Measurements from ENCODE around the gene KRT86. TPM values are rescaled to one million over a fixed set of nuclear protein-coding genes. Genes with fewer than 3 reads are reported as not detected.
"Not testable (repeated sequence)": the region's sequence is repeated elsewhere in the genome, so short reads cannot be mapped to it uniquely, and the experiment has no call there.

The KRT86 gene
- total RNA-seq, 3 donors from 2014 or later (not counting 1 experiment from before 2014, with no cell fraction given) = 2.0 to 3.6 (median 2.7) TPM

DNA sequence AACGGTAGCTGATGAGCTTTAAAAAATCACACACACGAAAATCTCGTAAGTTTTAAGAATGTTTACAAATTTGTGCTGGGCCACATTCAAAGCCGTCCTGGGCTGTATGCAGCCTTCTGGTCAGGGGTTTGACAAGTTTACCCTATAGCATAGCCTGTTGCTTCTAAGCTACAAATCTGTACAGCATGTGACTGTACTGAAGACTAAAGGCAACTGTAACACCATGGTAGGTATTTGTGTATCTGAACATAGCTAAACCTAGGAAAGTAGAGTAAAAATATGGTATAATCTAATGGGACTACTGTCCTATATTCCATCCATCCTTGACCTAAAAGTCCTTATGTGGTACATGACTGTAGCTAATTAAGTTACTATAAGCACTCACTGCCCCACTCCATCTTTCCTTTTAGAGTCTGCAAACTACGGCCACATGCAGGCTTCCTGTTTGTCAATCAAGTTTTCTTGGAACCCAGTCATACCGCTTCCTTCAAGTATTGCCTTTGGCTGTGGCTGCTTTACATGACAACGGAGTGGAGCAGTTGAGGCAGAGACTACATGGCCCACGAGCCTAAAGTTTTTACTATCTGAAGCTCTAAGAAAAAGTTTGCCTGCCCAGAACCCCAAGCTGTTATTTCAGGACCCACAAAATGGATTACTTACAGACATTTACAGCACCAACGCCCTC is 22.9 kb upstream of the KRT86 start:
- no peak overlapping the region for H3K4me3 ChIP-seq (ENCODE audit: low read length)
- TF ChIP-seq, protein P1, sequence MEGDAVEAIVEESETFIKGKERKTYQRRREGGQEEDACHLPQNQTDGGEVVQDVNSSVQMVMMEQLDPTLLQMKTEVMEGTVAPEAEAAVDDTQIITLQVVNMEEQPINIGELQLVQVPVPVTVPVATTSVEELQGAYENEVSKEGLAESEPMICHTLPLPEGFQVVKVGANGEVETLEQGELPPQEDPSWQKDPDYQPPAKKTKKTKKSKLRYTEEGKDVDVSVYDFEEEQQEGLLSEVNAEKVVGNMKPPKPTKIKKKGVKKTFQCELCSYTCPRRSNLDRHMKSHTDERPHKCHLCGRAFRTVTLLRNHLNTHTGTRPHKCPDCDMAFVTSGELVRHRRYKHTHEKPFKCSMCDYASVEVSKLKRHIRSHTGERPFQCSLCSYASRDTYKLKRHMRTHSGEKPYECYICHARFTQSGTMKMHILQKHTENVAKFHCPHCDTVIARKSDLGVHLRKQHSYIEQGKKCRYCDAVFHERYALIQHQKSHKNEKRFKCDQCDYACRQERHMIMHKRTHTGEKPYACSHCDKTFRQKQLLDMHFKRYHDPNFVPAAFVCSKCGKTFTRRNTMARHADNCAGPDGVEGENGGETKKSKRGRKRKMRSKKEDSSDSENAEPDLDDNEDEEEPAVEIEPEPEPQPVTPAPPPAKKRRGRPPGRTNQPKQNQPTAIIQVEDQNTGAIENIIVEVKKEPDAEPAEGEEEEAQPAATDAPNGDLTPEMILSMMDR (IDR thresholded peaks at IDR 0.05) = no peak
- Mint-ChIP-seq H3K36me3 (no peaks in the 10 kb centered on the region), H3K27me3 (ENCODE audit: low read depth in 2 of 2) (peaks cover 39 to 47% of the 10 kb centered on the region in 2 donors), H3K4me1 (peaks cover 9 to 11% of the 10 kb centered on the region in 2 donors), H3K9me3 (no peaks in the 10 kb centered on the region), H3K27ac (no peak overlapping the region), H3K4me3 (no peak overlapping the region)
- no peaks in the 10 kb centered on the region for H3K4me1 ChIP-seq (ENCODE audit: control insufficient read depth, insufficient read depth, low read length)
- no peaks in the 10 kb centered on the region for H3K9me3 ChIP-seq (ENCODE audit: control insufficient read depth, insufficient read depth, low read length)
- peaks cover 23% of the 10 kb centered on the region for H3K27me3 ChIP-seq (ENCODE audit: control insufficient read depth, insufficient read depth, low read length)
- ATAC-seq = no peak
- H3K36me3 ChIP-seq (ENCODE audit: control insufficient read depth, insufficient read depth, low read length) = no peaks in the 10 kb centered on the region
- H3K27ac ChIP-seq (ENCODE audit: low read length) = no peak overlapping the region
- no peak for DNase-seq
- intact Hi-C loops (cut with micrococcal nuclease) = no loop called here
- WGBS (ENCODE audit: insufficient coverage) = 51% methylated on average over 8 of the region's 9 CpGs

DNA sequence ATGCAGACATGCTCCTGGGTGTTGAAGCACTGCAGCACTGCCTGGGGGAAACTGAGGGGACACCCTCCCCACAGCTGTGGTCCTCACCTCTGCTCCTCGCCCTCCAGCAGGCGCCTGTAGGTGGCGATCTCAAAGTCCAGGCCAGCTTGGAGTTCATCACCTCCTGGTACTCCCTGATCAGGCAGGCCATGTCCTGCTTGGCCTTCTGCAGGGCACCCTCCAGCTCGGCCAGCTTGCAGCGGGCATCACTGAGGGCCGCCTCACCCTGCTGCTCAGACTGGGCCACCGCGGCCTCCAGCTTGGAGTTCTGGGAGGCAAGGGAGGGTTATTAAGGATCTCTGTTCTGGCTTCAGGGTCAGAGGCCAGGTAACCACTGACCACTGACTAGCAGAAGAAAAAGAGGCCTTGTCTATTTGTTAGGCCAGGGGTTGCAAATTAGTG is 22.2 kb upstream of the KRT86 start:
- WGBS (ENCODE audit: insufficient coverage) = 92% methylated on average over 8 of the region's 8 CpGs
- DNase-seq; H3K4me3 ChIP-seq (ENCODE audit: low read length); H3K27ac ChIP-seq (ENCODE audit: low read length); H3K36me3 ChIP-seq (ENCODE audit: control insufficient read depth, insufficient read depth, low read length); H3K27ac Mint-ChIP-seq; H3K9me3 Mint-ChIP-seq; H3K9me3 ChIP-seq (ENCODE audit: control insufficient read depth, insufficient read depth, low read length); intact Hi-C loops (cut with micrococcal nuclease); H3K4me1 ChIP-seq (ENCODE audit: control insufficient read depth, insufficient read depth, low read length); H3K4me3 Mint-ChIP-seq; H3K36me3 Mint-ChIP-seq; ATAC-seq: not testable (repeated sequence)
- H3K27me3 ChIP-seq (ENCODE audit: control insufficient read depth, insufficient read depth, low read length) = peaks cover 27% of the 10 kb centered on the region
- Mint-ChIP-seq H3K4me1 (peaks cover 9 to 11% of the 10 kb centered on the region in 2 donors), H3K27me3 (ENCODE audit: low read depth in 2 of 2) (peaks cover 46 to 52% of the 10 kb centered on the region in 2 donors)

GRCh38 chr12:52252728-52253343 is 21.6 kb upstream of the KRT86 start:
- Histone ChIP-seq H3K27ac (ENCODE audit: low read length) (no peak overlapping the region), H3K4me3 (ENCODE audit: low read length) (no peak overlapping the region), H3K4me1 (ENCODE audit: control insufficient read depth, insufficient read depth, low read length) (no peaks in the 10 kb centered on the region), H3K36me3 (ENCODE audit: control insufficient read depth, insufficient read depth, low read length) (no peaks in the 10 kb centered on the region), H3K27me3 (ENCODE audit: control insufficient read depth, insufficient read depth, low read length) (peaks cover 33% of the 10 kb centered on the region), H3K9me3 (ENCODE audit: control insufficient read depth, insufficient read depth, low read length) (no peaks in the 10 kb centered on the region)
- Mint-ChIP-seq H3K4me3 (no peak overlapping the region), H3K9me3 (no peaks in the 10 kb centered on the region), H3K36me3 (no peaks in the 10 kb centered on the region), H3K27me3 (ENCODE audit: low read depth in 2 of 2) (peaks cover 45 to 47% of the 10 kb centered on the region in 2 donors), H3K4me1 (peaks cover 9 to 11% of the 10 kb centered on the region in 2 donors), H3K27ac (no peak overlapping the region)
- ATAC-seq (no peak), DNase-seq (no peak)
- intact Hi-C loops (cut with micrococcal nuclease) = no loop called here
- WGBS (ENCODE audit: insufficient coverage) = 87% methylated on average over 7 of the region's 11 CpGs
- TF ChIP-seq, protein P1 (IDR thresholded peaks at IDR 0.05) = no peak

GRCh38 chr12:52253391-52254179 is 20.9 kb upstream of the KRT86 start:
- peaks cover 44 to 48% of the 10 kb centered on the region in 2 donors for H3K27me3 Mint-ChIP-seq (ENCODE audit: low read depth in 2 of 2)

More at GRCh38 chr12:52253391-52254179, 20.9 kb upstream of the KRT86 start:
- H3K36me3 Mint-ChIP-seq = no peaks in the 10 kb centered on the region
- peaks cover 34% of the 10 kb centered on the region for H3K27me3 ChIP-seq (ENCODE audit: control insufficient read depth, insufficient read depth, low read length)
- H3K27ac Mint-ChIP-seq = no peak overlapping the region
- no peak overlapping the region for H3K4me3 Mint-ChIP-seq
- peaks cover 9 to 11% of the 10 kb centered on the region in 2 donors for H3K4me1 Mint-ChIP-seq
- intact Hi-C loops (cut with micrococcal nuclease) = no loop called here
- WGBS (ENCODE audit: insufficient coverage) = 90% methylated on average over 14 of the region's 14 CpGs
- H3K4me1 ChIP-seq (ENCODE audit: control insufficient read depth, insufficient read depth, low read length) = no peaks in the 10 kb centered on the region
- no peaks in the 10 kb centered on the region for H3K36me3 ChIP-seq (ENCODE audit: control insufficient read depth, insufficient read depth, low read length)
- ATAC-seq = no peak
- no peak overlapping the region for H3K27ac ChIP-seq (ENCODE audit: low read length)
- H3K9me3 Mint-ChIP-seq = no peaks in the 10 kb centered on the region
- TF ChIP-seq, protein P1 (IDR thresholded peaks at IDR 0.05) = no peak
- DNase-seq = no peak
- no peaks in the 10 kb centered on the region for H3K9me3 ChIP-seq (ENCODE audit: control insufficient read depth, insufficient read depth, low read length)
- no peak overlapping the region for H3K4me3 ChIP-seq (ENCODE audit: low read length)
